Neural cell (in vitro differentiated cells): ENCODE results near the gene ZSWIM5.

ENCODE experiments used
- CTCF ChIP-seq: fragments of 450-650 bp; IDR thresholded peaks from 2 replicates; pipeline ENCODE4 v1.5.1; 2014; ENCODE audit warnings: antibody characterized with exemption, mild to moderate bottlenecking, moderate library complexity; ENCODE audit not compliant: poor library complexity, severe bottlenecking
- EP300 ChIP-seq: fragments of 450-650 bp; conservative IDR thresholded peaks from 2 replicates; pipeline ENCODE4 v1.6.1; 2014; ENCODE audit warnings: antibody characterized with exemption, mild to moderate bottlenecking, moderate library complexity; ENCODE audit not compliant: poor library complexity, severe bottlenecking
- POLR2AphosphoS5 ChIP-seq: IDR thresholded peaks from 2 replicates; pipeline ENCODE4 v1.6.1; 2012
- TAF1 ChIP-seq: IDR thresholded peaks from 2 replicates; pipeline ENCODE4 v1.6.1; 2012; ENCODE audit warnings: low read depth

GRCh38 chr1:45205011-45205909 lies 1.1 kb downstream of the ZSWIM5 start:
- TF ChIP-seq CTCF (no peak), EP300 (peak; percentile 36), TAF1 (no peak), POLR2AphosphoS5 (no peak)
